Osteoblast (primary cell): Measurements from ENCODE around the gene JAGN1. TPM values are rescaled to one million over a fixed set of nuclear protein-coding genes. Genes with fewer than 3 reads are reported as not detected.
A peak's percentile ranks its signal among the peaks of the same experiment; 100 is the strongest.

Source experiments
- DNase-seq: peaks from one replicate; pipeline ENCODE4 v3.0.0; 2011; ENCODE audit warnings: low spot score, mixed read lengths; ENCODE audit not compliant: insufficient read length; ENCODE audit errors: missing footprints
- H2AFZ ChIP-seq: 2 replicates; pipeline ENCODE4 v1.6.0; 2011; ENCODE audit warnings: mild to moderate bottlenecking, low read length
- H3K27ac ChIP-seq: 2 replicates; pipeline ENCODE4 v1.5.1; 2011; ENCODE audit warnings: mild to moderate bottlenecking, low read depth, low read length, moderate library complexity
- H3K27me3 ChIP-seq: 2 replicates; pipeline ENCODE4 v1.6.0; 2012; ENCODE audit warnings: mild to moderate bottlenecking, control low read depth, inconsistent platforms, low read length, moderate library complexity; ENCODE audit not compliant: insufficient read depth
- H3K36me3 ChIP-seq: 2 replicates; pipeline ENCODE4 v1.5.1; 2011; ENCODE audit warnings: mild to moderate bottlenecking, low read length, control low read depth, moderate library complexity; ENCODE audit not compliant: insufficient read depth
- H3K4me1 ChIP-seq: 2 replicates; pipeline ENCODE4 v1.5.1; 2011; ENCODE audit warnings: mild to moderate bottlenecking, low read length, control low read depth, moderate library complexity; ENCODE audit not compliant: insufficient read depth
- H3K4me2 ChIP-seq: 2 replicates; pipeline ENCODE4 v1.6.0; 2011; ENCODE audit warnings: mild to moderate bottlenecking, low read length; ENCODE audit not compliant: insufficient read depth
- H3K4me3 ChIP-seq: fragments of 200-600 bp; sonication (generic); 3 replicates; pipeline ENCODE4 v1.5.1; 2012; ENCODE audit warnings: mild to moderate bottlenecking, low read length, inconsistent platforms; ENCODE audit not compliant: insufficient read depth
- H3K79me2 ChIP-seq: 2 replicates; pipeline ENCODE4 v1.6.0; 2012; ENCODE audit warnings: mild to moderate bottlenecking, low read length, control low read depth, inconsistent platforms; ENCODE audit not compliant: insufficient read depth
- H3K9me3 ChIP-seq: 2 replicates; pipeline ENCODE4 v1.5.1; 2011; ENCODE audit warnings: low read depth, low read length, control low read depth
- H4K20me1 ChIP-seq: 2 replicates; pipeline ENCODE4 v1.6.0; 2012; ENCODE audit warnings: mild to moderate bottlenecking, low read length, control low read depth; ENCODE audit not compliant: insufficient read depth
- total RNA-seq: library from RNA; depleted of rRNA; stranded (reverse); fragments of >200 nt; gene quantifications from 2 replicates; pipeline ENCODE4 v1.2.3, GENCODE V29; 2012
- TF ChIP-seq, protein P1 (sequence below): IDR thresholded peaks from 2 replicates; pipeline ENCODE4 v1.5.1; 2011; ENCODE audit warnings: mild to moderate bottlenecking, low read depth, low read length, moderate library complexity; ENCODE audit errors: extremely low read depth

JAGN1 gene
- total RNA-seq, 1 donor: 26.1 TPM

DNA sequence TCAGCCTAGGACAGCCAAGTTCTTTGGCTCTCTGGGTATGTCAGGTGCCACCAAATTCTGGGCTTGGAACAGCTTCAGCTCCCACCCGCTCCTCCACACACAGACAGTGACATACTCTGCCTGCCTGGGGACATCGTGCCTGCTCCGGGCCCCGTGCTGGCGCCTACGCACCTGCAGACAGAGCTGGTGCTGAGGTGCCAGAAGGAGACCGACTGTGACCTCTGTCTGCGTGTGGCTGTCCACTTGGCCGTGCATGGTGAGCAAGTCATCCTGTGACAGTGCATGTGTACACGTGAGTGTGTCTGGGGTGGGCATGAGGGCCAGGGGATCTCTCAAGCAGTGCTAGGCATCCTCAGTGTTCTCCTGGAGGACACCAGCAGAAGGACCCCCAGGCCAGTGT lies 27.4 kb downstream of the JAGN1 start:
- Histone ChIP-seq H3K36me3 (no peaks in the 10 kb centered on the region), H2AFZ (no peak overlapping the region), H3K9me3 (no peaks in the 10 kb centered on the region), H3K79me2 (peaks cover 16% of the 10 kb centered on the region), H3K4me1 (peaks cover 45% of the 10 kb centered on the region), H3K27me3 (no peaks in the 10 kb centered on the region), H3K27ac (peak overlapping the region; percentile 73), H3K4me3 (peak overlapping the region; percentile 76), H3K4me2 (peak overlapping the region; percentile 93), H4K20me1 (no peaks in the 10 kb centered on the region)
- TF ChIP-seq, protein P1, sequence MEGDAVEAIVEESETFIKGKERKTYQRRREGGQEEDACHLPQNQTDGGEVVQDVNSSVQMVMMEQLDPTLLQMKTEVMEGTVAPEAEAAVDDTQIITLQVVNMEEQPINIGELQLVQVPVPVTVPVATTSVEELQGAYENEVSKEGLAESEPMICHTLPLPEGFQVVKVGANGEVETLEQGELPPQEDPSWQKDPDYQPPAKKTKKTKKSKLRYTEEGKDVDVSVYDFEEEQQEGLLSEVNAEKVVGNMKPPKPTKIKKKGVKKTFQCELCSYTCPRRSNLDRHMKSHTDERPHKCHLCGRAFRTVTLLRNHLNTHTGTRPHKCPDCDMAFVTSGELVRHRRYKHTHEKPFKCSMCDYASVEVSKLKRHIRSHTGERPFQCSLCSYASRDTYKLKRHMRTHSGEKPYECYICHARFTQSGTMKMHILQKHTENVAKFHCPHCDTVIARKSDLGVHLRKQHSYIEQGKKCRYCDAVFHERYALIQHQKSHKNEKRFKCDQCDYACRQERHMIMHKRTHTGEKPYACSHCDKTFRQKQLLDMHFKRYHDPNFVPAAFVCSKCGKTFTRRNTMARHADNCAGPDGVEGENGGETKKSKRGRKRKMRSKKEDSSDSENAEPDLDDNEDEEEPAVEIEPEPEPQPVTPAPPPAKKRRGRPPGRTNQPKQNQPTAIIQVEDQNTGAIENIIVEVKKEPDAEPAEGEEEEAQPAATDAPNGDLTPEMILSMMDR: no peak
- no peak for DNase-seq

DNA sequence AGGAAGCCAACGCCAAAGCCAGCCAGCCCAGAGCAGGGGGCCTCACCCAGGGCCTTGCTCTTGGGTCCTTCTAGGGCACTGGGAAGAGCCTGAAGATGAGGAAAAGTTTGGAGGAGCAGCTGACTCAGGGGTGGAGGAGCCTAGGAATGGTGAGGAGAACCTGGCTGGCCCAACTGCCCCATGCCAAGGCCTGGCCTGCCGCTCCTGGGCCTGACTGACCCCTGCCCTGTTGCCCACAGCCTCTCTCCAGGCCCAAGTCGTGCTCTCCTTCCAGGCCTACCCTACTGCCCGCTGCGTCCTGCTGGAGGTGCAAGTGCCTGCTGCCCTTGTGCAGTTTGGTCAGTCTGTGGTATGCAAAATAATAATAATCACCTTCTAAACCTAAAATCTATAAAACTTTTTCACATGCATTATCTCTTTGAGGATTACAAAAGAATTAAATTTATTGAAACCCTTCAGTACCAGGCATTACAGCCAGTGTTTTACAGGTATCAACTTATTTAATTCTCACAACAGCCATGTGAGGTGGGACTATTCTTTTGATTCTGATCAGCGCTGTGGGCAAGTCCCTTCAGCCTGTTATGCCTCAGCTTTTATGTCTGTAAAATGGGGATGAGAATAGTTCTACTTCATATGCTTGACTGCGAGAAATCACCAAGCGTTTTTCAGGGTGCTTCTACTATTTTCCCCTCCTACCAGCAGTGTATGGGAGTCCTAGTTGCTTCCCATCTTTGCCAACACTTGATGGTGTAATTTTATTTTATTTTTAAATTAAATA lies 28.0 kb downstream of the JAGN1 start:
- Histone ChIP-seq H3K9me3 (no peaks in the 10 kb centered on the region), H3K4me1 (peaks cover 44% of the 10 kb centered on the region), H2AFZ (no peak overlapping the region), H4K20me1 (no peaks in the 10 kb centered on the region), H3K36me3 (no peaks in the 10 kb centered on the region), H3K4me3 (no peak overlapping the region), H3K79me2 (peaks cover 16% of the 10 kb centered on the region), H3K27me3 (no peaks in the 10 kb centered on the region), H3K27ac (no peak overlapping the region), H3K4me2 (peak overlapping the region; percentile 93)
- TF ChIP-seq, protein P1: no peak
- no peak for DNase-seq

DNA sequence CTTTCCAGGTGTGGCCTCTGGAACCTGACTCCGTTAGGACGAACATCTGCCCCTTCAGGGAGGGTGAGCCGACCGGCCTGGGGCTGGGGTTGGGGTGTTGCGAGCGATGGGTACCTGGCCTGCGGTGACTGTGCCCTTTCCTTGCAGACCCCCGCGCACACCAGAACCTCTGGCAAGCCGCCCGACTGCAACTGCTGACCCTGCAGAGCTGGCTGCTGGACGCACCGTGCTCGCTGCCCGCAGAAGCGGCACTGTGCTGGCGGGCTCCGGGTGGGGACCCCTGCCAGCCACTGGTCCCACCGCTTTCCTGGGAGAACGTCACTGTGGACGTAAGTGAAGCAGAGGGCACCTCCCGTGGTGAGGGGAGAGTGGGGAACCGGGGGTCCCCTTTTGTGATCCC lies 37.7 kb downstream of the JAGN1 start:
- no peaks in the 10 kb centered on the region for H4K20me1 ChIP-seq
- no peaks in the 10 kb centered on the region for H3K9me3 ChIP-seq
- no peak overlapping the region for H3K27ac ChIP-seq
- no peak overlapping the region for H3K4me3 ChIP-seq
- TF ChIP-seq, protein P1: no peak
- H3K27me3 ChIP-seq: no peaks in the 10 kb centered on the region
- no peaks in the 10 kb centered on the region for H3K79me2 ChIP-seq
- H3K36me3 ChIP-seq: peaks cover 23% of the 10 kb centered on the region
- no peak overlapping the region for H3K4me2 ChIP-seq
- DNase-seq: no peak
- H2AFZ ChIP-seq: no peak overlapping the region
- H3K4me1 ChIP-seq: peaks cover 1% of the 10 kb centered on the region

DNA sequence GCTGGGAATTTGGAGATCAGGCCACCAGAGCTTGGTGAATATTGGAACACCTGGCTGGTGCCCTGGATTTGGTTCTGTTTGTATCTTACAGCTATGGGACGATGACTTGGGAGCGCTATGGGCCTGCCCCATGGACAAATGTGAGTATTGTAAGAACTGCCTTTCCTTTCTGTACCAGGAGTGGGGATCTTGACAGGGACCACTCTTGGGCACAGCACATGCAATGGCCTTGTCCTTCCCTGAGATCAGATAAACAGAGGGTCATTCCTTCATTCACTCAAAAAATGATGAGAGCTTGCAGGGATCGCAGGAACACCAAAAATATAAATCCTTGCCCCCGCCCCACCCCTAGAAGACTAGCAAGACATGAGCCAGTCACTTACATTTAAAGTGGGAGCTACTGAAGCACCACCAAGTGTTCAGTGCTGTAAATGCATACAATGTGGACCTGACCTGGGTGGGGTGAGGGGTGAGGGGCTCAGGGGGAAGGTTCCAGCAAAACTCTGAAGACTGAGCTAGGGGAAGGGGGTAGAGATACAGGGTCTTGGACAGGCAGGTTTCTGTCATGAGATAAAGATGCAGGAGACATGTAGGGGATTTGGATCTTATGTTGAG lies 40.5 kb downstream of the JAGN1 start:
- Histone ChIP-seq H4K20me1 (no peaks in the 10 kb centered on the region), H2AFZ (no peak overlapping the region), H3K36me3 (peaks cover 14% of the 10 kb centered on the region), H3K27ac (no peak overlapping the region), H3K9me3 (no peaks in the 10 kb centered on the region), H3K79me2 (peaks cover 4% of the 10 kb centered on the region), H3K27me3 (no peaks in the 10 kb centered on the region), H3K4me2 (no peak overlapping the region), H3K4me3 (no peak overlapping the region), H3K4me1 (peaks cover 14% of the 10 kb centered on the region)
- TF ChIP-seq, protein P1: peak; percentile 25
- DNase-seq: no peak
